Measurements from ENCODE around the gene MICOS13.

DNA sequence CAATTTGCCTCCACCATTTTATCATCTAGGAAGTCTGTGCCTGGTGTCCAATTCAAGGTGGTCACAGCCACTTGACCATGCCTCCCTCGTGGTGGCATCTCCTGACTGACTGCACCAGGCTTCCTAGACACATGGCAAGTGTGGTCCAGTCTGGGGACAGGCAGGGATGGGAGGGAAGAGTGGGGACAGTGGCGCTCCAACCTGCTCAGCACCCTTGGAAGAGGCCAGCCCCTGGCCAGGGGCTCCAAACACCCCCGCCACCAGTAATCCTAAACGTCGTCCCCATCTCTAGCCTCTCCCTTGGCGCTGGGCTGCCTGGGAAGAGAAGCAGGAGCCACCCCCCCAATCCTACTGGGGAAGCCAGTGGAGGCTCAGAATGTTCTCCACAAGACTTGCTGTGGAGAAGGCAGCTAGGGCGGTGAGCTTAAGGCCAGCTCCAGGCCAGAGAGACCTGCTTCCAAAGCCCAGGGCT, 12.4 kb upstream of the MICOS13 start:
- TF ChIP-seq, protein P1, sequence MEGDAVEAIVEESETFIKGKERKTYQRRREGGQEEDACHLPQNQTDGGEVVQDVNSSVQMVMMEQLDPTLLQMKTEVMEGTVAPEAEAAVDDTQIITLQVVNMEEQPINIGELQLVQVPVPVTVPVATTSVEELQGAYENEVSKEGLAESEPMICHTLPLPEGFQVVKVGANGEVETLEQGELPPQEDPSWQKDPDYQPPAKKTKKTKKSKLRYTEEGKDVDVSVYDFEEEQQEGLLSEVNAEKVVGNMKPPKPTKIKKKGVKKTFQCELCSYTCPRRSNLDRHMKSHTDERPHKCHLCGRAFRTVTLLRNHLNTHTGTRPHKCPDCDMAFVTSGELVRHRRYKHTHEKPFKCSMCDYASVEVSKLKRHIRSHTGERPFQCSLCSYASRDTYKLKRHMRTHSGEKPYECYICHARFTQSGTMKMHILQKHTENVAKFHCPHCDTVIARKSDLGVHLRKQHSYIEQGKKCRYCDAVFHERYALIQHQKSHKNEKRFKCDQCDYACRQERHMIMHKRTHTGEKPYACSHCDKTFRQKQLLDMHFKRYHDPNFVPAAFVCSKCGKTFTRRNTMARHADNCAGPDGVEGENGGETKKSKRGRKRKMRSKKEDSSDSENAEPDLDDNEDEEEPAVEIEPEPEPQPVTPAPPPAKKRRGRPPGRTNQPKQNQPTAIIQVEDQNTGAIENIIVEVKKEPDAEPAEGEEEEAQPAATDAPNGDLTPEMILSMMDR (IDR thresholded peaks at IDR 0.05), result no peak
- TF ChIP-seq EP300 (IDR thresholded peaks at IDR 0.05), result no peak
- TF ChIP-seq POLR2A (IDR thresholded peaks at IDR 0.05), result no peak
